ENCODE data around the gene ASTN2. TPM values are rescaled to one million over a fixed set of nuclear protein-coding genes. Genes with fewer than 3 reads are reported as not detected.
A peak's percentile ranks its signal among the peaks of the same experiment; 100 is the strongest.

Gene ASTN2
- polyA plus RNA-seq, 1 donor from 2014 or later = 6.8 TPM

- Histone ChIP-seq H3K36me3 (ENCODE audit: insufficient read depth, low read length) (no peaks in the 10 kb centered on the region), H3K9me2 (ENCODE audit: insufficient read depth, low read length) (no peaks in the 10 kb centered on the region), H3K4me3 (ENCODE audit: low read length) (no peak overlapping the region), H3K27ac (ENCODE audit: low read length) (no peak overlapping the region), H3F3A (ENCODE audit: insufficient read depth, low read length, poor library complexity, severe bottlenecking) (no peaks in the 10 kb centered on the region), H3K9me3 (ENCODE audit: low read length) (no peaks in the 10 kb centered on the region), H3K9ac (ENCODE audit: low read length) (no peak overlapping the region), H2AFZ (ENCODE audit: low read depth, low read length) (no peak overlapping the region), H4K20me1 (ENCODE audit: insufficient read depth) (no peaks in the 10 kb centered on the region), H3K4me2 (ENCODE audit: low read length) (no peak overlapping the region), H3K27me3 (ENCODE audit: insufficient read depth, low read depth, low read length) (no peaks in the 10 kb centered on the region), H3K79me2 (replicated peaks; ENCODE audit: insufficient read depth, low read length) (no peaks in the 10 kb centered on the region)
- TF ChIP-seq CTCF (IDR thresholded peaks at IDR 0.05; ENCODE audit: poor library complexity, severe bottlenecking) (peak; percentile 23), SMC3 (conservative IDR thresholded peaks at IDR 0.05; ENCODE audit: poor library complexity) (no peak)
These were observed 254.6 kb downstream of the ASTN2 start for GRCh38 chr9:117160254-117160653.

DNA sequence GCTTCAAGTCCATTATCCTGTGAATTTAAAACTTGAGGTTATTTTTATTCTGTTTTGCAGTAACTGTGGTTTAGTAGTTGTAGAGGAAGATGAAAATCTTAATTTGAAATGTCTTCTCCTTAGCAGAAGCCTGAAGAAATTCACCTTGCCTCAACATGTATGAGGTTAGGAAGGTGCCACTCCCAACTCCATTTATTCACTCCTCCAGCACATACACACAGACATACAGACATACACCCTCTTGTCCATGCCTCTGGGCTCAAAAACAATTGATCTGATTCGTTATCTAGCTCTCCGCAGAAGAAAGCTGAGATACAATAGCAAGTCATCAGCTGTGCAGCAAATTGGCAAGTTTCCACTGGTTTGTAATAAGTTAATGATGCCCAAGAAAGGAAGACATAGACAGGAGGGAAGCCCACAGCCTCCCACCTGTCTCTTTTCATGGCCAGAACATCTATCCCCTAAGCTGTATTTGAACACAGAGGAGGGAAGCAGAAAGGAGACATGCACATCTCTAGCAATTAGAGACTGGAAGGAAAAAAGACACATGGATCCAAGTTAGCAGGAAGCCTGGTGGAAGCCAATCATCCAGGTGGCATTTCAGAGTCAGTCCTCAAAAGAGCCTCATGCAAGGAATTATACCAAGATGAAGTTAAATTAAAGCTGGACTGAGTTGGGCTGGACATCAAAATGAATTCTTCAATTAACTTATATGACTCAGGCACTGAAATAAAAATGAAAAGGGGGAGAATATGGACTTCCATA, 257.9 kb downstream of the ASTN2 start:
- Histone ChIP-seq H3K79me2 (replicated peaks; ENCODE audit: insufficient read depth, low read length) (no peaks in the 10 kb centered on the region), H3K27ac (ENCODE audit: low read length) (no peak overlapping the region), H3K9ac (ENCODE audit: low read length) (no peak overlapping the region), H3K9me3 (ENCODE audit: low read length) (no peaks in the 10 kb centered on the region), H4K20me1 (ENCODE audit: insufficient read depth) (no peaks in the 10 kb centered on the region), H3K9me2 (ENCODE audit: insufficient read depth, low read length) (no peaks in the 10 kb centered on the region), H2AFZ (ENCODE audit: low read depth, low read length) (no peak overlapping the region), H3K36me3 (ENCODE audit: insufficient read depth, low read length) (no peaks in the 10 kb centered on the region), H3K4me2 (ENCODE audit: low read length) (no peak overlapping the region), H3K27me3 (ENCODE audit: insufficient read depth, low read depth, low read length) (no peaks in the 10 kb centered on the region), H3F3A (ENCODE audit: insufficient read depth, low read length, poor library complexity, severe bottlenecking) (no peaks in the 10 kb centered on the region), H3K4me3 (ENCODE audit: low read length) (no peak overlapping the region)
- no peak for TF ChIP-seq EZH2 (IDR thresholded peaks at IDR 0.05; ENCODE audit: borderline replicate concordance, insufficient read depth, low read length, poor library complexity, severe bottlenecking)
- no peak for TF ChIP-seq RAD21 (conservative IDR thresholded peaks at IDR 0.05)
- no peak for TF ChIP-seq POLR2AphosphoS5 (IDR thresholded peaks at IDR 0.05)
- no peak for TF ChIP-seq CTCF (IDR thresholded peaks at IDR 0.05; ENCODE audit: poor library complexity, severe bottlenecking)
- no peak for TF ChIP-seq TAF1 (IDR thresholded peaks at IDR 0.05; ENCODE audit: low read depth)
- no peak for TF ChIP-seq MXI1 (conservative IDR thresholded peaks at IDR 0.05; ENCODE audit: poor library complexity, severe bottlenecking)
- TF ChIP-seq, protein P1, sequence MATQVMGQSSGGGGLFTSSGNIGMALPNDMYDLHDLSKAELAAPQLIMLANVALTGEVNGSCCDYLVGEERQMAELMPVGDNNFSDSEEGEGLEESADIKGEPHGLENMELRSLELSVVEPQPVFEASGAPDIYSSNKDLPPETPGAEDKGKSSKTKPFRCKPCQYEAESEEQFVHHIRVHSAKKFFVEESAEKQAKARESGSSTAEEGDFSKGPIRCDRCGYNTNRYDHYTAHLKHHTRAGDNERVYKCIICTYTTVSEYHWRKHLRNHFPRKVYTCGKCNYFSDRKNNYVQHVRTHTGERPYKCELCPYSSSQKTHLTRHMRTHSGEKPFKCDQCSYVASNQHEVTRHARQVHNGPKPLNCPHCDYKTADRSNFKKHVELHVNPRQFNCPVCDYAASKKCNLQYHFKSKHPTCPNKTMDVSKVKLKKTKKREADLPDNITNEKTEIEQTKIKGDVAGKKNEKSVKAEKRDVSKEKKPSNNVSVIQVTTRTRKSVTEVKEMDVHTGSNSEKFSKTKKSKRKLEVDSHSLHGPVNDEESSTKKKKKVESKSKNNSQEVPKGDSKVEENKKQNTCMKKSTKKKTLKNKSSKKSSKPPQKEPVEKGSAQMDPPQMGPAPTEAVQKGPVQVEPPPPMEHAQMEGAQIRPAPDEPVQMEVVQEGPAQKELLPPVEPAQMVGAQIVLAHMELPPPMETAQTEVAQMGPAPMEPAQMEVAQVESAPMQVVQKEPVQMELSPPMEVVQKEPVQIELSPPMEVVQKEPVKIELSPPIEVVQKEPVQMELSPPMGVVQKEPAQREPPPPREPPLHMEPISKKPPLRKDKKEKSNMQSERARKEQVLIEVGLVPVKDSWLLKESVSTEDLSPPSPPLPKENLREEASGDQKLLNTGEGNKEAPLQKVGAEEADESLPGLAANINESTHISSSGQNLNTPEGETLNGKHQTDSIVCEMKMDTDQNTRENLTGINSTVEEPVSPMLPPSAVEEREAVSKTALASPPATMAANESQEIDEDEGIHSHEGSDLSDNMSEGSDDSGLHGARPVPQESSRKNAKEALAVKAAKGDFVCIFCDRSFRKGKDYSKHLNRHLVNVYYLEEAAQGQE (IDR thresholded peaks at IDR 0.05; ENCODE audit: borderline replicate concordance) = no peak
- no peak for TF ChIP-seq EP300 (conservative IDR thresholded peaks at IDR 0.05; ENCODE audit: poor library complexity, severe bottlenecking)
- TF ChIP-seq SMC3 (conservative IDR thresholded peaks at IDR 0.05; ENCODE audit: poor library complexity) = no peak
